GM12878 (cell line): ENCODE results near the gene SLC38A2. TPM values are rescaled to one million over a fixed set of nuclear protein-coding genes. Genes with fewer than 3 reads are reported as not detected.
A peak's percentile ranks its signal among the peaks of the same experiment; 100 is the strongest.

Experiments
- ATAC-seq: fragments of 200-7000 bp; cut with Tn5 transposase; 3 replicates; pipeline ENCODE4 v1.9.1; 2020; ENCODE audit warnings: mild to moderate bottlenecking, moderate library complexity
- BruUV-seq: library from RNA; stranded (reverse); fragments of 400-500 nt; replicated peaks from 2 replicates; lab custom pipeline; 2021; lab: Mats Ljungman, UMichigan
- CTCF ChIA-PET: fragments of 300-600 bp; sonication (Branson Sonifier 250); formaldehyde crosslinking; extraction: SDS; loops from one replicate; lab custom pipeline; 2021; ENCODE audit warnings: inconsistent platforms; lab: Yijun Ruan, JAX
- POLR2A ChIA-PET: fragments of 350-600 bp; formaldehyde crosslinking; extraction: SDS; loops from one replicate; lab custom pipeline; 2021; ENCODE audit warnings: inconsistent platforms; lab: Charles Lee
- RAD21 ChIA-PET: fragments of 300-600 bp; sonication (Branson Sonifier 250); formaldehyde crosslinking; loops from one replicate; lab custom pipeline; 2023; ENCODE audit warnings: antibody characterized with exemption; ENCODE audit not compliant: unreplicated experiment; lab: Charles Lee
- SMC1A ChIA-PET: fragments of 300-600 bp; sonication (Branson Sonifier 250); formaldehyde crosslinking; loops from one replicate; lab custom pipeline; 2023; ENCODE audit not compliant: unreplicated experiment, uncharacterized antibody; lab: Charles Lee
- DNase-seq: peaks from one replicate; pipeline ENCODE4 v3.0.0-alpha.2; 2011; ENCODE audit warnings: low read depth, low spot score
- FAIRE-seq: peaks from 3 replicates; lab custom pipeline; 2011; peaks lifted over from hg19 to GRCh38; lab: Jason Lieb, UNC
- H2AFZ ChIP-seq: 2 replicates; pipeline ENCODE4 v1.6.0; 2011; ENCODE audit warnings: low read depth, low read length, control low read depth; ENCODE audit not compliant: control insufficient read depth
- H3K27ac ChIP-seq: 2 replicates; pipeline ENCODE4 v1.5.1; 2011; ENCODE audit warnings: control low read depth; ENCODE audit not compliant: control insufficient read depth, insufficient read depth
- H3K27me3 ChIP-seq, 2 experiments: replicated peaks in 1 of 2; 2 replicates each; pipeline versions ENCODE4 v1.6.0 to v1.6.1; 2011; ENCODE audit warnings: low read length in 1 of 2; ENCODE audit not compliant: control insufficient read depth in 2 of 2, insufficient read depth in 2 of 2
- H3K36me3 ChIP-seq, 2 experiments: 2 replicates each; pipeline ENCODE4 v1.5.1; 2011; ENCODE audit warnings: low read length in 1 of 2; ENCODE audit not compliant: control insufficient read depth in 2 of 2, insufficient read depth in 2 of 2
- H3K4me1 ChIP-seq: 2 replicates; pipeline ENCODE4 v1.6.1; 2011; ENCODE audit warnings: mild to moderate bottlenecking, low read length, moderate library complexity, mixed read lengths; ENCODE audit not compliant: control insufficient read depth, insufficient read depth
- H3K4me2 ChIP-seq: 2 replicates; pipeline ENCODE4 v1.6.0; 2011; ENCODE audit warnings: control low read depth; ENCODE audit not compliant: control insufficient read depth, insufficient read depth
- H3K4me3 ChIP-seq: fragments of 200-600 bp; sonication (generic); 2 replicates; pipeline ENCODE4 v1.5.1; 2016
- H3K79me2 ChIP-seq: 2 replicates; pipeline ENCODE4 v1.6.0; 2011; ENCODE audit warnings: low read length; ENCODE audit not compliant: control insufficient read depth, insufficient read depth
- H3K9ac ChIP-seq: 2 replicates; pipeline ENCODE4 v1.8.0; 2011; ENCODE audit warnings: low read length, control low read depth, mixed read lengths; ENCODE audit not compliant: control insufficient read depth, insufficient read depth
- H3K9me3 ChIP-seq: replicated peaks from 3 replicates; pipeline ENCODE4 v1.5.1; 2011; ENCODE audit warnings: mild to moderate bottlenecking, low read length; ENCODE audit not compliant: control insufficient read depth, insufficient read depth
- H4K20me1 ChIP-seq: 2 replicates; pipeline ENCODE4 v1.6.0; 2011; ENCODE audit not compliant: control insufficient read depth, insufficient read depth
- BACH1 ChIP-seq: fragments of 450-650 bp; IDR thresholded peaks from 2 replicates; pipeline ENCODE4 v1.6.1; 2017; ENCODE audit warnings: mild to moderate bottlenecking, borderline replicate concordance
- NFXL1 ChIP-seq: fragments of 450-650 bp; IDR thresholded peaks from 2 replicates; pipeline ENCODE4 v1.6.1; 2017; ENCODE audit warnings: antibody characterized with exemption, mild to moderate bottlenecking, borderline replicate concordance
- RUNX3 ChIP-seq: IDR thresholded peaks from 2 replicates; pipeline ENCODE4 v1.6.1; 2012; ENCODE audit warnings: low read length, inconsistent platforms
- YY1 ChIP-seq: IDR thresholded peaks from 2 replicates; pipeline ENCODE4 v1.6.1; 2011; ENCODE audit warnings: low read depth, mild to moderate bottlenecking, low read length
- WGBS: methylation state at CpG from one replicate; pipeline ENCODE4 v1.1.6; 2016; ENCODE audit warnings: low lambda C conversion rate; ENCODE audit not compliant: insufficient replicate concordance, insufficient coverage; ENCODE audit errors: missing lambda C conversion rate; 5-methylcytosine and 5-hydroxymethylcytosine counted together
- in situ Hi-C: fragments of 300-500 bp; cut with MboI; formaldehyde crosslinking; loops from 9 replicates; pipeline ENCODE4 v1.14.3; 2018; ENCODE audit warnings: mixed read lengths
- intact Hi-C: fragments of 100-400 bp; cut with micrococcal nuclease; formaldehyde crosslinking; loops from one replicate; pipeline ENCODE4 v1.14.2; 2022; ENCODE audit not compliant: unreplicated experiment
- polyA plus RNA-seq, 11 experiments: library from polyadenylated mRNA; depleted of rRNA in 4 of 11; unstranded in 6 of 11; stranded (reverse) in 5 of 11; fragments of >200 nt; fragmentation: Nextera tagmentation in 4 of 11; fragmentation: Illumina TruSeq in 1 of 11; extraction: Ambion mirVana in 4 of 11; extraction: Trizol in 1 of 11; gene quantifications; 1 replicate in 1 of 11; 2 replicates in 10 of 11; pipeline versions ENCODE4 v1.2.1 to v1.2.3, GENCODE V29; 2011 to 2016; ENCODE audit warnings: inconsistent platforms in 2 of 11, missing spikeins in 2 of 11, low read depth in 1 of 11
- total RNA-seq, 4 experiments: library from RNA; depleted of rRNA in 3 of 4; stranded (reverse); fragments of >200 nt in 3 of 4; fragmentation: Illumina TruSeq in 1 of 4; extraction: Trizol in 1 of 4; gene quantifications; 2 replicates each; pipeline versions ENCODE4 v1.2.1 to v1.2.3, GENCODE V29; 2013 to 2021
- TF ChIP-seq, protein P1 (sequence below): IDR thresholded peaks from 2 replicates; pipeline ENCODE4 v1.6.1; 2011; ENCODE audit warnings: low read depth, low read length, improper control_type of control experiment, borderline replicate concordance

The SLC38A2 gene
- total and polyA plus RNA-seq, 10 of the 15 experiments (the other 5 are each of a cell fraction or from before 2014, with no cell fraction given): 36.2 to 118 (median 79.8) TPM

DNA sequence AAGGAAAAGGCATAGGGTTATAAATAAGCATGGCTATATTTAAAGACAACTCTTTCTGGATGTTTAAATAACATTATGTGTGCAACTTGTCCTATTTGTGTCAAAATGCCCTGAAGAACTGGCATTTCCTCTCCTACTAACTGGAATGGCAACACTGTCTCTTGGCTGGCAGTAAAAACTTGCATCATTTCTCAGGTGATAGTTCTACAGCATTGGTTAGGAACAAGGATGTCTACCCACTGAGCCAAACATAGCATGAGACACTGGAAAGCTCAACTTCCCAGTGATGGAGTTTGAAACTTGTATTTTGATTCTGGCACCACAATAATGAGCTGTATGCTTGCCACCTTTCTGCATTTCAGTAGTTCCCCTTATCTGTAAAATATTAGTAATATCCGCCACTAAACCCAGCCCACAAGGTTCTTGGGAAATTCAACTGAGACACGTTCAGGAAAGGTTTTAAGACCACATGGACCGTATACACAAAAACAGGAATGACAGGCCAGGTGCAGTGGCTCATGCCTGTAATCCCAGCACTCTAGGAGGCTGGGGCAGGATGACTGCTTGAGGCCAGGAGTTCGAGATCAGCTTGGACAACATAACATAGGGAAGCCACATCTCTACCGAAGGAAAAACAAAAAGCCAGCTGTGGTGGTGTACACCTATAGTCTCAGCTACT, 5.1 kb downstream of the SLC38A2 start:
- in situ Hi-C loops: loop anchor here (5.0 kb wide), 1 partner anchor 100 kb away; the partner anchor contains the start of gene SLC38A1
- intact Hi-C loops: loop anchor here (5.0 kb wide), 3 partner anchors 215 to 375 kb away; partner anchors contain the start of gene SCAF11
- no peaks in the 10 kb centered on the region; the same call in 1 of the 2 replicates for H4K20me1 ChIP-seq

DNA sequence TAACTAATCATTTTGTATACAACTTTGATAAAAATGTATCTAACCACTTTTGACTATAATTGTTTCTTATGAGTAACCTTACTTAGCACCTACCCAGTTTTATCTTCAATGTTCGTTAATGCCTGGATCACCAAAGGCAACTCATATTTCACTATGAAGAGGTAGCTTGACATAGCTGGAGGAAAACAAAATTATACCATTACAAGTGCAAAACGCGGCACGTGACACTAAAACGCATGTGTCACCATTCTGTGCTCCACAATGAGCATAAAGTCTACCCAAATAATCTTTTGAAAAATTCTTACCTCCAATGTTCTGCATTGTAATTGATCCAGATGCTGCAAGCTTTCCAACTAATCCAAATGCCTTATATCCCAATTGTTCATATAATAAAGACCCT, 5.8 kb downstream of the SLC38A2 start:
- in situ Hi-C loops (loop anchor here (5.0 kb wide), 1 partner anchor 99 kb away; the partner anchor contains the start of gene SLC38A1), intact Hi-C loops (loop anchor here (5.0 kb wide), 3 partner anchors 214 to 374 kb away; partner anchors contain the start of gene SCAF11)
- no peak for ATAC-seq
- Histone ChIP-seq H3K36me3 (peaks cover 3 to 53% of the 10 kb centered on the region in 2 experiments), H3K4me2 (peak overlapping the region; percentile 50), H3K79me2 (peaks cover 73% of the 10 kb centered on the region), H3K4me1 (peaks cover 32% of the 10 kb centered on the region), H2AFZ (no peak overlapping the region), H3K9me3 (no peaks in the 10 kb centered on the region), H3K4me3 (peak overlapping the region; percentile 48), H3K27me3 (no peaks in the 10 kb centered on the region), H3K9ac (no peak overlapping the region), H3K27ac (no peak overlapping the region), H4K20me1 (no peaks in the 10 kb centered on the region; the same call in 1 of the 2 replicates)
- TF ChIP-seq NFXL1 (no peak), BACH1 (no peak)
- TF ChIP-seq, protein P1, sequence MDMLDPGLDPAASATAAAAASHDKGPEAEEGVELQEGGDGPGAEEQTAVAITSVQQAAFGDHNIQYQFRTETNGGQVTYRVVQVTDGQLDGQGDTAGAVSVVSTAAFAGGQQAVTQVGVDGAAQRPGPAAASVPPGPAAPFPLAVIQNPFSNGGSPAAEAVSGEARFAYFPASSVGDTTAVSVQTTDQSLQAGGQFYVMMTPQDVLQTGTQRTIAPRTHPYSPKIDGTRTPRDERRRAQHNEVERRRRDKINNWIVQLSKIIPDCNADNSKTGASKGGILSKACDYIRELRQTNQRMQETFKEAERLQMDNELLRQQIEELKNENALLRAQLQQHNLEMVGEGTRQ: no peak
- no TSS peak for BruUV-seq
- WGBS: 95% methylated on average over 5 of the region's 5 CpGs
- DNase-seq: no peak
- CTCF ChIA-PET: interaction anchor here (0.7 to 1.8 kb wide), 3 partner anchors 15 to 295 kb away, joined by 3 to 5 read pairs (median 4); no protein-coding TSS in a partner anchor
- SMC1A ChIA-PET: interaction anchor here (0.7 to 5.3 kb wide), 10 partner anchors 10 to 295 kb away, joined by 3 to 30 read pairs (median 4); no protein-coding TSS in a partner anchor
- no peak for FAIRE-seq
- POLR2A ChIA-PET: interaction anchor here (0.5 to 0.9 kb wide), 3 partner anchors 28 to 100 kb away, joined by 3 read pairs; no protein-coding TSS in a partner anchor
- RAD21 ChIA-PET: interaction anchor here (0.7 to 5.2 kb wide), 9 partner anchors 20 to 296 kb away, joined by 3 to 23 read pairs (median 7); partner anchors contain the start of gene SLC38A1

More for the DNA sequence above, 5.1 kb downstream of the SLC38A2 start:
- CTCF ChIA-PET: interaction anchor here (0.8 to 3.4 kb wide), 7 partner anchors 10 to 294 kb away, joined by 3 to 13 read pairs (median 4); no protein-coding TSS in a partner anchor
- Histone ChIP-seq H3K4me2 (peak overlapping the region; percentile 6; the same call in 1 of the 2 replicates), H3K4me3 (peak overlapping the region; percentile 48), H3K4me1 (peaks cover 29% of the 10 kb centered on the region), H3K36me3 (peaks cover 2 to 53% of the 10 kb centered on the region in 2 experiments), H3K27me3 (no peaks in the 10 kb centered on the region)
- FAIRE-seq: no peak
- RAD21 ChIA-PET: interaction anchor here (0.7 to 5.2 kb wide), 11 partner anchors 19 to 297 kb away, joined by 3 to 23 read pairs (median 5); partner anchors contain the start of gene SLC38A1
- BruUV-seq: no TSS peak
- TF ChIP-seq RUNX3 (0 out of 2 replicates have a peak, but pooled peaks have one; percentile 7), YY1 (no peak)
- TF ChIP-seq, all 136 proteins: peak for 1
- no peak for DNase-seq
- H3K79me2 ChIP-seq: peaks cover 80% of the 10 kb centered on the region
- no peak for ATAC-seq
- ChIA-PET SMC1A (interaction anchor here (0.7 to 4.5 kb wide), 15 partner anchors 11 to 294 kb away, joined by 3 to 23 read pairs (median 4); no protein-coding TSS in a partner anchor), POLR2A (interaction anchor here (0.5 to 1.3 kb wide), 4 partner anchors 22 to 383 kb away, joined by 3 to 4 read pairs (median 3); no protein-coding TSS in a partner anchor)
- H2AFZ ChIP-seq: no peak overlapping the region
- peak overlapping the region; percentile 29; the same call in 1 of the 2 replicates for H3K9ac ChIP-seq
- H3K27ac ChIP-seq: no peak overlapping the region
- WGBS: 23% methylated on average over 5 of the region's 5 CpGs
- H3K9me3 ChIP-seq: no peaks in the 10 kb centered on the region
